GM21447 (cell line): ENCODE measurements around the gene IFIT3.

Experiments
- ATAC-seq: cut with Tn5 transposase; IDR thresholded peaks from one replicate; pipeline ENCODE4 v1.9.1; 2021; ENCODE audit not compliant: unreplicated experiment

IFIT3 gene

DNA sequence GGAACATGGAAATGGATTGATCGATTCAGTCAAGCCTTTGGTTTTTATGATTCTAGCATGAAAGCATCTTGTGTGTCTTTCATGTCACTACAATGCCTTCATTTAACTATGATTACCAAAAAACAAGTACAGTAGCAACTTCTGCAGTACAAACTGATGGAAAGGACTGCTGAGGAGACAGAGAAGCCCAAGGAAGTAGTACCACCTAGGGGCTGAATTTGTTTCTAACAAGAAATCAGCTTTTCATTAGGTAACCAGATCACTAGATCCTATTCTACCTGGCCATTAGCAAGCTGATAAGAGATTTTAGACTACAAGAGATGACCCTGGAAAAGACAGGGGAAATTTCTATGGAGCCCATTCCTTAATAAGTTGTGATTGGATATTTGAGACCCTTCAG is 61.5 kb downstream of the IFIT3 start:
- no peak for ATAC-seq
